ENCODE results near the gene LGALS7B. TPM values are rescaled to one million over a fixed set of nuclear protein-coding genes. Genes with fewer than 3 reads are reported as not detected.

The LGALS7B gene
- total and polyA plus RNA-seq, 2 of the 8 experiments (the other 6 are each of a cell fraction or from before 2014, with no cell fraction given) = 3.6 TPM; not detected in 1

DNA sequence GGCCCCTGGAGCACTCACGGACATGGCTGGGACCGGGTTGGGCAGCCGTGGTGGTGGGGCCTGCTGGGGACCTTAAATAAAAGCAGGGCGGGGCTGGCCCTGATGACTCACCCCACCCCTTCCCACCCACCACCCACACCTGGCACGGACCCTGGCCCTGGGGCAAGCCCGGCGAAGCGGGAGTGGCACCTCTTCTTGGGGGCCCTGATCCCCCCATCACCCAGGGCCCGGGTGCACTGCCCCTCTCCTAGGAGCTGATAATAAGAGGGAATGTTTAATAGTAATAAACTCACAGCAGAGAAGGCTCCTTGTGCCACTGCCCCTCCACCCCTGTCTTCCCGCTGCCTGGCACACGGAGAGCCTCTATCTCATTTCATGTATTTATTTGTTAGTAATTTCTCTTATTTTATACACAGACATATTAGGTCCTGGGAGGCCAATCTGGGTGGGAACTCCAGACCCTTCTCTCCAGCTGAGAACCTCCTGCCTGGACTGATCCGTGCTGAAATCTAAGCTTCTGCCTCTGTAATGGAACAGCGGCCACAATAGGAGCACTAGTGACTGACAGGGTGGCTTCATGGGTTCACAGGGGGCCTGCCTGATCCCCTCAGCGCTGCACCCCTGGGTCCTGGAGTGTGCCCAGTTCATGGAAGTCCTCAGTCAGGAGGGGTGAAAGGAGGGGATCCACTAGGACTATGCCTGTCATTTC lies 15.4 kb upstream of the LGALS7B start, which contains the start of gene LGALS7 (continued):
- TF ChIP-seq SUZ12 (IDR thresholded peaks at IDR 0.05; ENCODE audit: low read length) (no peak), RBBP5 (IDR thresholded peaks at IDR 0.05; ENCODE audit: borderline replicate concordance, low read depth, low read length) (no peak), ZNF274 (IDR thresholded peaks at IDR 0.05; ENCODE audit: borderline replicate concordance, extremely low read depth, low read length) (no peak)
- TF ChIP-seq, protein P1, sequence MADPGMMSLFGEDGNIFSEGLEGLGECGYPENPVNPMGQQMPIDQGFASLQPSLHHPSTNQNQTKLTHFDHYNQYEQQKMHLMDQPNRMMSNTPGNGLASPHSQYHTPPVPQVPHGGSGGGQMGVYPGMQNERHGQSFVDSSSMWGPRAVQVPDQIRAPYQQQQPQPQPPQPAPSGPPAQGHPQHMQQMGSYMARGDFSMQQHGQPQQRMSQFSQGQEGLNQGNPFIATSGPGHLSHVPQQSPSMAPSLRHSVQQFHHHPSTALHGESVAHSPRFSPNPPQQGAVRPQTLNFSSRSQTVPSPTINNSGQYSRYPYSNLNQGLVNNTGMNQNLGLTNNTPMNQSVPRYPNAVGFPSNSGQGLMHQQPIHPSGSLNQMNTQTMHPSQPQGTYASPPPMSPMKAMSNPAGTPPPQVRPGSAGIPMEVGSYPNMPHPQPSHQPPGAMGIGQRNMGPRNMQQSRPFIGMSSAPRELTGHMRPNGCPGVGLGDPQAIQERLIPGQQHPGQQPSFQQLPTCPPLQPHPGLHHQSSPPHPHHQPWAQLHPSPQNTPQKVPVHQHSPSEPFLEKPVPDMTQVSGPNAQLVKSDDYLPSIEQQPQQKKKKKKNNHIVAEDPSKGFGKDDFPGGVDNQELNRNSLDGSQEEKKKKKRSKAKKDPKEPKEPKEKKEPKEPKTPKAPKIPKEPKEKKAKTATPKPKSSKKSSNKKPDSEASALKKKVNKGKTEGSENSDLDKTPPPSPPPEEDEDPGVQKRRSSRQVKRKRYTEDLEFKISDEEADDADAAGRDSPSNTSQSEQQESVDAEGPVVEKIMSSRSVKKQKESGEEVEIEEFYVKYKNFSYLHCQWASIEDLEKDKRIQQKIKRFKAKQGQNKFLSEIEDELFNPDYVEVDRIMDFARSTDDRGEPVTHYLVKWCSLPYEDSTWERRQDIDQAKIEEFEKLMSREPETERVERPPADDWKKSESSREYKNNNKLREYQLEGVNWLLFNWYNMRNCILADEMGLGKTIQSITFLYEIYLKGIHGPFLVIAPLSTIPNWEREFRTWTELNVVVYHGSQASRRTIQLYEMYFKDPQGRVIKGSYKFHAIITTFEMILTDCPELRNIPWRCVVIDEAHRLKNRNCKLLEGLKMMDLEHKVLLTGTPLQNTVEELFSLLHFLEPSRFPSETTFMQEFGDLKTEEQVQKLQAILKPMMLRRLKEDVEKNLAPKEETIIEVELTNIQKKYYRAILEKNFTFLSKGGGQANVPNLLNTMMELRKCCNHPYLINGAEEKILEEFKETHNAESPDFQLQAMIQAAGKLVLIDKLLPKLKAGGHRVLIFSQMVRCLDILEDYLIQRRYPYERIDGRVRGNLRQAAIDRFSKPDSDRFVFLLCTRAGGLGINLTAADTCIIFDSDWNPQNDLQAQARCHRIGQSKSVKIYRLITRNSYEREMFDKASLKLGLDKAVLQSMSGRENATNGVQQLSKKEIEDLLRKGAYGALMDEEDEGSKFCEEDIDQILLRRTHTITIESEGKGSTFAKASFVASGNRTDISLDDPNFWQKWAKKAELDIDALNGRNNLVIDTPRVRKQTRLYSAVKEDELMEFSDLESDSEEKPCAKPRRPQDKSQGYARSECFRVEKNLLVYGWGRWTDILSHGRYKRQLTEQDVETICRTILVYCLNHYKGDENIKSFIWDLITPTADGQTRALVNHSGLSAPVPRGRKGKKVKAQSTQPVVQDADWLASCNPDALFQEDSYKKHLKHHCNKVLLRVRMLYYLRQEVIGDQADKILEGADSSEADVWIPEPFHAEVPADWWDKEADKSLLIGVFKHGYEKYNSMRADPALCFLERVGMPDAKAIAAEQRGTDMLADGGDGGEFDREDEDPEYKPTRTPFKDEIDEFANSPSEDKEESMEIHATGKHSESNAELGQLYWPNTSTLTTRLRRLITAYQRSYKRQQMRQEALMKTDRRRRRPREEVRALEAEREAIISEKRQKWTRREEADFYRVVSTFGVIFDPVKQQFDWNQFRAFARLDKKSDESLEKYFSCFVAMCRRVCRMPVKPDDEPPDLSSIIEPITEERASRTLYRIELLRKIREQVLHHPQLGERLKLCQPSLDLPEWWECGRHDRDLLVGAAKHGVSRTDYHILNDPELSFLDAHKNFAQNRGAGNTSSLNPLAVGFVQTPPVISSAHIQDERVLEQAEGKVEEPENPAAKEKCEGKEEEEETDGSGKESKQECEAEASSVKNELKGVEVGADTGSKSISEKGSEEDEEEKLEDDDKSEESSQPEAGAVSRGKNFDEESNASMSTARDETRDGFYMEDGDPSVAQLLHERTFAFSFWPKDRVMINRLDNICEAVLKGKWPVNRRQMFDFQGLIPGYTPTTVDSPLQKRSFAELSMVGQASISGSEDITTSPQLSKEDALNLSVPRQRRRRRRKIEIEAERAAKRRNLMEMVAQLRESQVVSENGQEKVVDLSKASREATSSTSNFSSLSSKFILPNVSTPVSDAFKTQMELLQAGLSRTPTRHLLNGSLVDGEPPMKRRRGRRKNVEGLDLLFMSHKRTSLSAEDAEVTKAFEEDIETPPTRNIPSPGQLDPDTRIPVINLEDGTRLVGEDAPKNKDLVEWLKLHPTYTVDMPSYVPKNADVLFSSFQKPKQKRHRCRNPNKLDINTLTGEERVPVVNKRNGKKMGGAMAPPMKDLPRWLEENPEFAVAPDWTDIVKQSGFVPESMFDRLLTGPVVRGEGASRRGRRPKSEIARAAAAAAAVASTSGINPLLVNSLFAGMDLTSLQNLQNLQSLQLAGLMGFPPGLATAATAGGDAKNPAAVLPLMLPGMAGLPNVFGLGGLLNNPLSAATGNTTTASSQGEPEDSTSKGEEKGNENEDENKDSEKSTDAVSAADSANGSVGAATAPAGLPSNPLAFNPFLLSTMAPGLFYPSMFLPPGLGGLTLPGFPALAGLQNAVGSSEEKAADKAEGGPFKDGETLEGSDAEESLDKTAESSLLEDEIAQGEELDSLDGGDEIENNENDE (IDR thresholded peaks at IDR 0.05; ENCODE audit: insufficient replicate concordance, low read length) = no peak
